ENCODE results near the gene ZNF549. TPM values are rescaled to one million over a fixed set of nuclear protein-coding genes. Genes with fewer than 3 reads are reported as not detected.

Gene ZNF549
- polyA plus RNA-seq, 1 donor from 2014 or later = 17.9 TPM

- TF ChIP-seq, protein P1, sequence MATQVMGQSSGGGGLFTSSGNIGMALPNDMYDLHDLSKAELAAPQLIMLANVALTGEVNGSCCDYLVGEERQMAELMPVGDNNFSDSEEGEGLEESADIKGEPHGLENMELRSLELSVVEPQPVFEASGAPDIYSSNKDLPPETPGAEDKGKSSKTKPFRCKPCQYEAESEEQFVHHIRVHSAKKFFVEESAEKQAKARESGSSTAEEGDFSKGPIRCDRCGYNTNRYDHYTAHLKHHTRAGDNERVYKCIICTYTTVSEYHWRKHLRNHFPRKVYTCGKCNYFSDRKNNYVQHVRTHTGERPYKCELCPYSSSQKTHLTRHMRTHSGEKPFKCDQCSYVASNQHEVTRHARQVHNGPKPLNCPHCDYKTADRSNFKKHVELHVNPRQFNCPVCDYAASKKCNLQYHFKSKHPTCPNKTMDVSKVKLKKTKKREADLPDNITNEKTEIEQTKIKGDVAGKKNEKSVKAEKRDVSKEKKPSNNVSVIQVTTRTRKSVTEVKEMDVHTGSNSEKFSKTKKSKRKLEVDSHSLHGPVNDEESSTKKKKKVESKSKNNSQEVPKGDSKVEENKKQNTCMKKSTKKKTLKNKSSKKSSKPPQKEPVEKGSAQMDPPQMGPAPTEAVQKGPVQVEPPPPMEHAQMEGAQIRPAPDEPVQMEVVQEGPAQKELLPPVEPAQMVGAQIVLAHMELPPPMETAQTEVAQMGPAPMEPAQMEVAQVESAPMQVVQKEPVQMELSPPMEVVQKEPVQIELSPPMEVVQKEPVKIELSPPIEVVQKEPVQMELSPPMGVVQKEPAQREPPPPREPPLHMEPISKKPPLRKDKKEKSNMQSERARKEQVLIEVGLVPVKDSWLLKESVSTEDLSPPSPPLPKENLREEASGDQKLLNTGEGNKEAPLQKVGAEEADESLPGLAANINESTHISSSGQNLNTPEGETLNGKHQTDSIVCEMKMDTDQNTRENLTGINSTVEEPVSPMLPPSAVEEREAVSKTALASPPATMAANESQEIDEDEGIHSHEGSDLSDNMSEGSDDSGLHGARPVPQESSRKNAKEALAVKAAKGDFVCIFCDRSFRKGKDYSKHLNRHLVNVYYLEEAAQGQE (IDR thresholded peaks at IDR 0.05; ENCODE audit: borderline replicate concordance) = no peak
- no peak for TF ChIP-seq MXI1 (conservative IDR thresholded peaks at IDR 0.05; ENCODE audit: poor library complexity, severe bottlenecking)
- Histone ChIP-seq H3K9me3 (ENCODE audit: low read length) (peaks cover 16% of the 10 kb centered on the region), H4K20me1 (ENCODE audit: insufficient read depth) (no peaks in the 10 kb centered on the region), H3K9me2 (ENCODE audit: insufficient read depth, low read length) (no peaks in the 10 kb centered on the region), H3K4me2 (ENCODE audit: low read length) (no peak overlapping the region), H2AFZ (ENCODE audit: low read depth, low read length) (no peak overlapping the region), H3F3A (ENCODE audit: insufficient read depth, low read length, poor library complexity, severe bottlenecking) (no peaks in the 10 kb centered on the region), H3K36me3 (ENCODE audit: insufficient read depth, low read length) (peaks cover 22% of the 10 kb centered on the region), H3K27ac (ENCODE audit: low read length) (no peak overlapping the region), H3K79me2 (replicated peaks; ENCODE audit: insufficient read depth, low read length) (no peaks in the 10 kb centered on the region), H3K27me3 (ENCODE audit: insufficient read depth, low read depth, low read length) (no peaks in the 10 kb centered on the region), H3K4me3 (ENCODE audit: low read length) (no peak overlapping the region), H3K9ac (ENCODE audit: low read length) (no peak overlapping the region)
These were observed 15.7 kb upstream of the ZNF549 start for GRCh38 chr19:57511484-57511883.

- Histone ChIP-seq H3K27ac (ENCODE audit: low read length) (no peak overlapping the region), H4K20me1 (ENCODE audit: insufficient read depth) (no peaks in the 10 kb centered on the region), H3K4me2 (ENCODE audit: low read length) (no peak overlapping the region), H3K27me3 (ENCODE audit: insufficient read depth, low read depth, low read length) (no peaks in the 10 kb centered on the region), H3K9me2 (ENCODE audit: insufficient read depth, low read length) (no peaks in the 10 kb centered on the region), H2AFZ (ENCODE audit: low read depth, low read length) (no peak overlapping the region), H3K36me3 (ENCODE audit: insufficient read depth, low read length) (peaks cover 27% of the 10 kb centered on the region), H3K9ac (ENCODE audit: low read length) (no peak overlapping the region), H3K9me3 (ENCODE audit: low read length) (peaks cover 16% of the 10 kb centered on the region), H3K4me3 (ENCODE audit: low read length) (no peak overlapping the region), H3K79me2 (replicated peaks; ENCODE audit: insufficient read depth, low read length) (no peaks in the 10 kb centered on the region), H3F3A (ENCODE audit: insufficient read depth, low read length, poor library complexity, severe bottlenecking) (no peaks in the 10 kb centered on the region)
- TF ChIP-seq EZH2 (IDR thresholded peaks at IDR 0.05; ENCODE audit: borderline replicate concordance, insufficient read depth, low read length, poor library complexity, severe bottlenecking) (no peak), MXI1 (conservative IDR thresholded peaks at IDR 0.05; ENCODE audit: poor library complexity, severe bottlenecking) (no peak), TAF1 (IDR thresholded peaks at IDR 0.05; ENCODE audit: low read depth) (no peak), CTCF (IDR thresholded peaks at IDR 0.05; ENCODE audit: poor library complexity, severe bottlenecking) (no peak), POLR2AphosphoS5 (IDR thresholded peaks at IDR 0.05) (no peak), EP300 (conservative IDR thresholded peaks at IDR 0.05; ENCODE audit: poor library complexity, severe bottlenecking) (no peak), RAD21 (conservative IDR thresholded peaks at IDR 0.05) (no peak), SMC3 (conservative IDR thresholded peaks at IDR 0.05; ENCODE audit: poor library complexity) (no peak)
- TF ChIP-seq, protein P1 (IDR thresholded peaks at IDR 0.05; ENCODE audit: borderline replicate concordance) = no peak
These were observed 14.3 kb upstream of the ZNF549 start for GRCh38 chr19:57512845-57513244.

Measured in neural cell (in vitro differentiated cells).